GM18526 (cell line): ENCODE data around the gene DPRX.

Source experiments
- POLR2A ChIP-seq: IDR thresholded peaks from 3 replicates; pipeline ENCODE4 v1.6.1; 2011; ENCODE audit not compliant: insufficient read length; ENCODE audit errors: extremely low read depth

DPRX gene

DNA sequence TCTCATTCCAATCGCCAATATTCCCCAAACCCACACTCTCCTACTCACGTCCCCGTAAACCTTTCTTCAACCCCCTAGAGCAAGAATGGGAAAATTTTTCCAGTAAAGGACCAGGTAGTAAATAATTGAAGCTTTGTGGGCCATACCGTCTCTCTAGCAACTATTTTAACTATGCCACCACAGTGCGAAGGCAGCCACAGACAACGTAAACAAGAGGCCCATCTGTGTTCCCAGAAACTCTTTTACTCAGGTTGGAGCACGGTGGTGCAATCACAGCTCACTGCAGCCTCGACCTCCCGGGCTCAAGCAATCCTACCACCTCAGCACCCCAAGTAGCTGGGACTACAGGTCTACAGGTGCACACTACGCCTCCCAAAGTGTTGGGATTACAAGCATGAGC, 3.0 kb downstream of the DPRX start:
- no peak for TF ChIP-seq POLR2A

DNA sequence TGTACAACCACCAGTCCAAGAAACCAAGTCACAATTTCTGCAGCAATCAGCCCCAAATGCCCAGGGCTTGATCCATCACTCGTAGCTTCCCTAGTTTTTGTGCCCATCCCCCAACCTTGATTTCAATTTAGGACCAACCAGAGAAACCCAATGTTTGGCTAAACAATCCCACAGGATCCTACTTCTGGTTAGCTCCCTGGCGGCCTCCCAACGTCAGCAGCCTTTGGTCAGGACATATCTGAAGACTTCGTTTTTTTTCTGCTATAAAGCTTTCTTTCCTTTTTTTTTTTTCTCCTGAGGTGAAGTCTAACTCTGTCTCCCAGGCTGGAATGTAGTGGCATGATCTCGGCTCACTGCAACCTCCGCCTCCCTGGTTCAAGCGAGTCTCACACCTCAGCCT, 7.7 kb downstream of the DPRX start:
- no peak for TF ChIP-seq POLR2A

DNA sequence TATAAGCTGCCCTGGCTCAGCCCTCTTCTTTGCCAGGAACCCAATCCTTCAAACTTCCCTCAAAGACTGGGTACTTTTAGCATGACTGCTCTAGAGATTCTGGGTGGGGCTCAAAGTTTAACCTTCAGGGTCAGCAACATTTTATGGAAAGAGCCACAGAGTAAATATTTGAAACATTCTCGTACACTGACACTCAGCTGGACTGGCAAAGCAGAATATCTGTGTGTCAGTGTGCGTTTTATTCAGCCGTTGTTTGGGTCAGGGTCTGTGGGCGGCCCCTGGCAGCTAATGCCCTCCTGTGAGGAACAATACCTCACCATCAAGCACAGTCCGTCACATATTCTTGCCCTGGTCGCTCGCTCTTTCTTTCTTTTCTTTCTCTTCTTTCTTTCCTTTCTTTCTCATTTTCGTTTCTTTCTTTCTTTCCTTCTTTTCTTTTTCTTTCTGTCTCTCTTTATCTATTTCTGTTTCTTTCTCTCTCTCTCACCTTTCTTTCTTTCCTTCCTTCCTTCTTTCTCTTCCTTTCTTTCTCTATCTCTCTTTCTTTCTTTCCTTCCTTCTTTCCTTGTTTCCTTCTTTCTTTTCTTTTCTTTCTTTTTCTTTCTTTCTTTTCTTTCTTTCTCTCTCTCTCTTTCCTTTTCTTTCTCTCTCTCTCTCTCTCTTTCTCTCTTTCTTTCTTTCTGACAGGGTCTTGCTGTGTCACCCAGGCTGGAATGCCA, 10.7 kb downstream of the DPRX start:
- TF ChIP-seq POLR2A = no peak

DNA sequence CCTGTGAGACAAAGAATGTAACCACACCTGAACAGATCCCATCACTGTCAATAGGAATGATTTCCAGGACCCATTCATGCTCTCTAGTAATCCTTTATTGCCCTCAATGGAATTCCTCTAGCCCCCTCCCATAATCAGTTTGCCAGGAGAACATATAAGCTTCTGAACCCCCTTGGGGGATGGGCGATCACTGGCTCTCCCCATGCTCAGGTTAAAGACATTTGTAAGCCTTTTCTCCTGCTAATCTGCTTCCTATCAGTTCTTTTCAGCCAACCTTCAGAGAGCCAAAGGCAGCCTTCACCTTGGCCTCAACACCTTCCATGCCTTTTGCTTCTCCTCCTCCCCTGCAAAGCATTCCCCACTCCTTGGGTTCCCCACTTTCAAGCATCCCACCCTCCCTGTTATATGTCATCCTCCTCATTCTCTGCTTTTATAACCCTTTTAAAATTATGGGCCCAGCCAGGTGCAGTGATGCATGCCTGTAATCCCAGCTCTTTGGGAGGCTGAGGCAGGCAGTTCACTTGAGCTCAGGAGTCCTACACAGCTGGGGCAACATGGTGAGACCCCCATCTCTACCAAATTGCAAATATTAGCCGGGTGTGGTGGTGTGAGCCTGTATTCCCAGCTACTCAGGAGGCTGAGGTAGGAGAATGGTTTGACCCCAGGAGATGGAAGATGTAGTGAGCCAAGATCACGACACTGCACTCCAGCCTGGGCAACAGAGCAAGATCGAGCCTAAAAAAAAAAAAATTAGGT, 12.4 kb downstream of the DPRX start:
- TF ChIP-seq POLR2A = no peak

DNA sequence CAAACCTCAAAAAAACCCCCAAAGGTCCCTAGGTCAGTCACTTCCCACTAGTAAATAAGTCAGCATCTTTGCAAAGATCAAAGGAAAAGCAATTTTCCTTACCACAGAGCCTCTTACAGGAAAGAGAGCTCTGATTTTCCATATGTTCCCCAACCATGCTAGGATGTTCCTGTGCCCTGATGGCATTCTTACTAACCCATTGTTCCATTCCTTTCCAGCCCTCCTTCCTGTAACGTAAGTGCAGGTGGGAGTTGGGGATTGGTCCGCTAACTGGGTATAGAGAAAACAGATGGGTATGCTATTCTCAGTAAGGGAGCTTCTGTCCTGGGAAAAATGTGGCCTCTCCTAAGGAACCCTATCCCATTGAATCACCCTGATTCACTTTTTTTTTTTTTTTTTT, 14.3 kb downstream of the DPRX start:
- no peak for TF ChIP-seq POLR2A

DNA sequence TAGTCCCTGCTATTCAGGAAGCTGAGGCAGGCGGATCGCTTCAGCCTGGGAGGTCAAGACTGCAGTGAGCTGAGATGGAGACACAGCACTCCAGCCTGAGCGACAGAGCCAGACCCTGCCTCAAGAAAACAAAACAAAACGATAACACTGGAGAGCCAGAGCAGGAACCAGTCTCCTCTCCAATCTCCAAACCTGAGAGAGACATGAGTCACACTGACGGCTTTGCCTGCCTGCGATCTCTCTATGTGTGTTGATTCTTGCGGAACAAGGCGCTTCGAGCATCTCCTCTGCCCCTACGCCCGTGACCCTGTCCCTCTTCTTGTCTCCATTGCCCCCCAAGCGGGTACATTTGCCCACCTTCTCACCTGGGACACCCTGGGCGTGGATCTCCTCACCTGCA, 15.6 kb downstream of the DPRX start:
- TF ChIP-seq POLR2A = no peak

DNA sequence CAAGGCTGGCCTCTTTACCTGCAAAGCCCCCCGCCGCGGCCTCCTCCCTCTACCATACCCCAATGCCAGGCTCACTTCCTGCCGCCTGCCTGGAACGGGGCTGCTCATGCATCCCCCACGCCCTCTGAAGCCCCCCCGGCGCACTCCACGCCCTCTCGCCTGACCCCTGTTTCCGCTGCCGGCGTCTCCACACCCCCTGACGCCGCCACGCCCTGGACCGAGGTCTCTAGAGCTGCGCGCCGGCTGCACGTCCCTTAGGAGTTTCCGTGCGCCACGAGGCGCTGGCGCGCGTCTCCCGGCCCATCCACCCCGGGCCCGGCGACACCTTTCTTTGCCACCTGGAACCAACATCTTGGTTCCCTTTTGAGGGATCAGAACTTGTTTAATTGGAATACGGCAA, 16.0 kb downstream of the DPRX start:
- no peak for TF ChIP-seq POLR2A

DNA sequence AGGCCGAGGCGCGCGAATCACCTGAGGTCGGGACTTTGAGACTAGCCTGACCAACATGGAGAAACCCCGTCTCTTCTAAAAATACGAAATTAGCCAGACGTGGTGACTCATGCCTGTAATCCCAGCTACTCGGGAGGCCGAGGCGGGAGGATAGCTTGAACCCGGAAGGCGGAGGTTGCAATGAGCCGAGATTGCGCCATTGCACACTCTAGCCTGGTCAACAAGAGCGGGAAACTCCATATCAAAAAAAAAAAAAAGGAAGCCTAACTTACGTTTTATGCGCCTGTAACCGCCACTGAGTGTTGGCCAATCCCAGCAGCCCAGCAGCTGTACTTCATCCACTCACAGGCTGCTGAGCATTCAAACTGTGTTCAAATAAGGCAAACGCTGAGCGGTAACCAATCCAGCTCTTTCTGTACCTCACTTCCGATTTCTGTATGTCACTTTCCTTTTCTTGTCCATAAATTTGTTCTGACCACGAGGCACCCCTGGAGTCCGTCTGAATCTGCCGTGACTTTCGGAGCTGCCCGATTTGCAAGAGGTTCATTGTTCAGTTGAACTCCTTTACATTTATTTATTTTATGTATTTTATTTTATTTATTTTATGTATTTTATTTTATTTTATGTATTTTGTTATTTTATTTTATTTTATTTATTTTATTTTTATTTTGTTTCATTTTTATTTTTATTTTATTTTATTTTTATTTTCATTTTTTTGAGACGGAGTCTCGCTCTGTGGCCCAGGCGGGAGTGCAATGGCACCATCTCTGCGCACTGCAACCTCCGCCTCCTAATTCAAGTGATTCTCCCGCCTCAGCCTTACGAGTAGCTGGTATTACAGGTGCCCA, 18.2 kb downstream of the DPRX start:
- TF ChIP-seq POLR2A = no peak

DNA sequence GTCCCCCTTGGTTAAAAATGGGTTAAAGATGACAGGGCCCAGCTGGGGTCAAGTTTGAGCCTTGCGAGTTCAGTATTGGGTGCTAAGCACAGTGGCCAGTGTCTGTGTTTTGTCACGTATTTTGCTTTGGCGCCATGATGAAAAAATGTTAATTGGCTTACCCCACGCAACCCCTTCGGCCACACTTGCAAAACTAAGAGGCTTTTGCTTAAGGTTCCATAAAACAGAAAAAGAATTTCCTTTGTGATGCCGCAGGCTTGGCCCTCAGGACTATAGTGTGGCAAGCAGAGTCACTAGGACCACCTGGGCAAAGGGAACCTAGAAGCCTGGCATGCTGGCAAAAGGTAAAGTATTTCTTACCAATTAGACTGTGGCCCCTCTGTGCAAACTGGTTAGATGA, 20.7 kb downstream of the DPRX start:
- TF ChIP-seq POLR2A = no peak

DNA sequence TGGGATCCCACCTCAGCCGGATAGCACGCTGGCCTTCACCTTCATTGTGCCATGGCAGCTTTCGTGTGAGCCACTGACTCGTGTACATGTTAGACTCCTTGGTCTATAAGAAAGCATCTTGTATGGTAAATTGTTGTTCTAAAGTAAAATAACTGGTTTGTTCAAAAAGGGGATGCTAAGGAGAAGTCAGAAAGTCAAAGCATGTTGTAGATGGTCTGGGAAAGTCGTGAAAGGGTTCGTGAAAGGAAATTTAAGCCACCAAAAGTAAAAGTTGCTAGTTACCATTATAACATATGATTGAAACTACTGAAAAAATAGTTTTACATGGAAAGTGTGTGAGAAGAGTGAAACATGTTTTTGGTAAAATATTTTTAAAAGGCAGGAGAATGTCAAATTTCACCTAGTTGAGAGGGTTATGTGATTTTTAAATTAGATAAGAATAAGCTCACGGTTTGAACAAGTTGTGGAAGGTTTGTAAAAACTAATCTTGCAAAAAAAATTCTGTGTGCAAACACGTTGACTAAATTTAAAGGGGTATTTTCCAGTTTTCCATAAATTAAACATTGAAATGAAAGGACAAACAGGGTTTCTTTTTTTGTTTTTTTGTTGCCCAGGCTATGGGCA, 23.4 kb downstream of the DPRX start:
- no peak for TF ChIP-seq POLR2A

DNA sequence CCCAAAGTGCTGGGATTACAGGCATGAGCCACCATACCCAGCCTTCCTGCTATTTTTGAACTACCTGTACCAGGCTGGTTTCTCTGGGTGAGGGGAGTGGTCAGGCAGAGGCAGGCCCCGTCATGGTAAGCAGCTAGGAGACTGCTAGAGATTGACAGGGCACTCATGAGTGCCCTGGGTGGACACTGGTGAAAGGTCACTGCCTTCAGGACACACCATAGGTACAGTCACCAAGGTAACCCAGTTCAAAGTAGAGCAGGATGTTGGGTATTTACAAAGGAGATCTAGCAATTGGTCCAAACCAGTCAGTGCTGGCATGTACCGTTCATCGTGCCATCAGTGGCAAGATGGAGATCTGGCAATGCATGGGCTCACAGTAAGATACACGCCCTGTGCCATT, 25.5 kb downstream of the DPRX start:
- no peak for TF ChIP-seq POLR2A

DNA sequence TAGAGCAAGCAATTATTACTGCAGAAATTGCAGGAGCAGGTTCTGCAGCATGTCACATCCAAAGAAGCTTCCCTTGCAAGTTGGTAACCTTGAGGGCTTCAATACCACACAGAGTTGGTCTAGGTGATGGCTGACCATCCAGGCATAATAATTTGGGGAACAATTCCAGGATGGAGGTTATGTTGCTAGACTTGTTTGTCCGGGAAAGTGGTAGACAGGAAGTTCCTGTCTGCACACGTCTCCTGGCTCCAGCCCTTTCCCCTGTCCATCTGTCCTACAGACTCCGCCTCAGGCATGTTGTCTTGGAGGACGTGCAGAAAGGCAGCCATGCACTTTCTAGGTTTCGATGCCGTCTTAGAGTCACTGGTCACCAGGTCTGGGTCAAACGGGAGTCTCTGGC, 26.0 kb downstream of the DPRX start:
- no peak for TF ChIP-seq POLR2A

DNA sequence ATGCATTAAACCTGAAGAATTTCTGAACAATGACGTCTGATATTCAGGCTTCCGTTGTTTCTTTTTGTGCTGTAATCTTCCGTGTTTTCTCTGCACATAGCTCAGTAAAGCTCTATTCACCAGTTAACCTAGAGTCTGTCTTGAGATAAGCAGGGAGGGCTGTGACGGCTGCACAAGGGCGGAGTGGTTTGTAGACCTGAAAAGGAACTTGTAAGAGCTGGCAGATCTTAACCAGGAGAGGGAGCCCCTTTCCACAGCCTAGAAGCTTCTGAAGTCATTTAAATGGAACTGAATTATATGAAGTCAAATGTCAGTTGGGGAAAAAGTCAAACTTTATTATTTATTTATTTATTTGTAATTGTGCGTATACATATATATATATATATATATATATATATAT, 27.5 kb downstream of the DPRX start:
- TF ChIP-seq POLR2A = no peak

DNA sequence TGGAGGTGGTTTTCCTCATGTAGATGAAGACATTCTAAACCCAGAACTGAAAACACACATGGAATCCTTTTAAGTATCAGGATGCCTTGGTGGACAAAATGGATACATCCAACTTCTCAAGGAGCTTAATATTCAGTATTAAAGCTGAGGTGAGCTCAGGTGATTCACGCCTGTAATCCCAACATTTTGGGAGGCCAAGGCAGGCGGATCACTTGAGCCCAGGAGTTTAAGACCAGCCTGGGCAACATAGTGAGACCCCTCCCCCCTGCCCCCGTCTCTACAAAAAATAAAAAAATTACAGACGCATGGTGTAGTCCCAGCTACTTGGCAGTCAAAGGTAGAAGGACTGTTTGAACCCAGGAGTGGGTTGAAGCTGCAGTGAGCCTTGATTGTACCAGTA, 28.8 kb downstream of the DPRX start:
- no peak for TF ChIP-seq POLR2A

DNA sequence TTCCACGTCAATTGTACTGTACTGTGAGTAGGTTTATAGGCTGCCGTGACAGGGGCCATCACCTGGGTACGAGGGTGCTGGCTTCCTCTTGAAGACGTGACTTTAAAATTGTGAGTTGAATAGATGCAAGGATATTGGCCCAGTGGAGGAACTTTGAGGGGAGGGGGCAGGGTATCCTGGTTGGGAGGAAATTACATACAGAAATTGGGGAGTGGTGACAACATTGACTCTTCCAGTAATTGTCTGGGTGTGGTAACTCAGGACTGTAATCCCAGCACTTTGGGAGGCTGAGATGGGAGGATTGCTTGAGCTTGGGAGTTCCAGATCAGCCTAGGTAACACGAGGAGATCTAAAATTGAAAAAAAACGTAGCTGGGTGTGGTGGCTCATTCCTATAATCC, 30.4 kb downstream of the DPRX start:
- no peak for TF ChIP-seq POLR2A
